HG03025 (cell line): ENCODE measurements around the gene SMIM29.
A peak's percentile ranks its signal among the peaks of the same experiment; 100 is the strongest.

Experiments
- ATAC-seq: cut with Tn5 transposase; IDR thresholded peaks from one replicate; pipeline ENCODE4 v1.9.1; 2021; ENCODE audit warnings: mild to moderate bottlenecking, moderate library complexity; ENCODE audit not compliant: unreplicated experiment, low FRiP score

SMIM29 gene

DNA sequence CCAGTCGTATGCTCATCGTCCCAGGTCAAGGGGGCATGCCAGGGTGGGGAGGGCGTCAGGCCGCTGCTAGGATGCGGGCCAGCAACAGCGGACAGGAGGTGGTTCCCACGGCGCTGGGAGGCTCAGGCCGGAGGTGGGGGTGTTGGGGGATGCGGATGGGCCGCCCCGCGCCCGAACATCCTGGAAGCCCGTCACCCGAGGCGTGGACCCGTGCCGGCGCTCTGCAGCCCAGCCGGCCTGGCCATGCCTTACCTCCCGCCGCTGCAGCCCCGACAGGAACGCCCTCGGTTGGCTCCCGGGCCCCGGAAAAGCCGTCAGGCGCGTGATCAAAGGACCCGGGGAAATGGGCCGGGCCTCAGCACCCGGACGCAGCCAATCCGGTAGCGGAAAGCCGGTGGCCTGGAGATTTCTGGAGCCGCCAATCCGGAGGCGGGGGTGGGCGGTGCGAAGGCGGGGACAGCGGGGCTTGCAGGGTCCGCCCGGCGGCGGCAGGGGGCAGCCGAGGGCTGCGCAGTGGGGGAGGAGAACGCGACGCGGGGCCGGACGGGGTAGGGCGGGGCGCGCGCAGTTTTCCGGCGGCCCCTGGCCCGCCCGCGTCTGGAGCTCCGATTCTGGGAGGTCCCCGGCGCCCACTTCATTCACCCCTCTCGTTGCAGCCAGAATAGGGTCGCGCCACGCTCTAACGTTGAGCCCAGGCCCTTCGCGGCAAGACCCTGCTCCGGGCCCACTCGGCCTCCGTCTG lies at the start of gene SMIM29:
TSS of gene SMIM29 (minus strand) at position 280 of the 742 bp plus-strand sequence. CDS start 1,215 bp downstream, outside the sequence.
- ATAC-seq = peak; percentile 71

DNA sequence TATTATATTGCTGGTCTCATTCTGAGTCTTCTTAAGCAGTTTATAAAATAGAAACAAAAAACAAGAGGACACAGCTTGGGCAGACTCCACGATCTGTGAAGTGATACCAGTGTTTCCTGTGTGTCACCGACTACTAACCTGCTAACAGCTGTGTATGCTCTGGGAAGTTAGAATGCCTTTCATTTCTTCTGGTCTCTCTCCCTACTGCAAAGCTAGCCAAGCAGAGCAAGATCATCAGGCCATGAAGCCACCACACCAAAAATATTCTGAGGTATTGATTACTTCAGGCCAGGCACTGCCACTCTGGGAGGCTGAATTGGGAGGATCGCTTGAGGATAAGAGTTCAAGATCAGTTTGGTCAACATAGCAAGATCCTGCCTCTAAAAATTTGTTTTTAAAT lies 46.9 kb upstream of the SMIM29 start:
- no peak for ATAC-seq

DNA sequence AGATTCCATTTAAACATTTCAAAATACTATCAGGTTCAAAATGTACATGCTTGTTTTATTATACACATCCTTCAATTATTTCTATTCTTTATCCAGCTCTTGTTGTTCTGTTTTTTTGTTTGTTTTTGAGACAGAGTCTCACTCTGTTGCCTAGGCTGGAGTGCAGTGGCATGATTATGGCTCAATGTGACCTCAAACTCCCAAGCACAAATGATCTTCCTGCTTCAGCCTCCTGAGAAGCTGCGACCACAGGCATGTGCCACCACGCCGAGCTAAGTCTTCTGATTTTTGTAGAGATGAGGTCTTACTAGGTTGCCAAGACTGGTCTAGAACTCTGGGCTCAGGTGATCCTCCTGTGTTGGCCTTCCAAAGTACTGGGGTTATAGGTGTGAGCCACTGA lies 44.1 kb upstream of the SMIM29 start:
- no peak for ATAC-seq

DNA sequence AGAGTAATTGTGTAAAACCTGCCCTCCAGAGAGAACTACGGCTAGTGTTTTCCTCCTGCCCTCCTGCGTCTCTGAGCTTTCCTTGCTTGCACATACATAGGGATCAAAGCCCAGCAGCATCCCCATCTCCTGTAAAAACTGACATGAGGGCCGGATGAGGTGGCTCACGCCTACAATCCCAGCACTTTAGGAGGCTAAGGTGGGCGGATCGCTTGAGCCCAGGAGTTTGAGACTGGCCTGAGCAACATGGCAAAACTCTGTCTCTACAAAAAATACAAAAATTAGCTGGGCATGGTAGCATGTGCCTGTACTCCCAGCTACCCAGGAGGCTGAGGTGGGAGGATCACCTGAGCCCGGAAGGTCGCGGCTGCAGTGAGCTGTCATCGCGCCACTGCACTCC lies 40.3 kb upstream of the SMIM29 start:
- no peak for ATAC-seq

DNA sequence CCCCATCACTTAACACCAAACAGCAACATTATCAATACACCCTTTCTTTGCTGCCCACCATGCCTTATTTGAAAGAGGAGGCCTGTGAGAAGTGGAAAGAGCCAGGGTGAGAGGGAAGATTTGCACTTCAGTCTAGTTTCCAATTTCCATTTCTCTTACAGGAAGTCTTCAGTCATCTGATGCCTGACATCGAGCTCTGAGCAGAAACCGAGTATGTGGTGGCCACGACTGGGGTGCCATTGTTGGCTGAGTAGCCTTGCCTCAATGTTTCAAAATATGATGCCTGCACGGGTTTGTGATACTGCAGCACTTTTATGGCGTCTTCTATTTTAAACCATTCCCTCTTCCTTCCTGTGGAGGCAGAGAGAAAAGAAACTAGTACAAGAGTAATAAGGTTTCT lies 39.8 kb upstream of the SMIM29 start:
- no peak for ATAC-seq

DNA sequence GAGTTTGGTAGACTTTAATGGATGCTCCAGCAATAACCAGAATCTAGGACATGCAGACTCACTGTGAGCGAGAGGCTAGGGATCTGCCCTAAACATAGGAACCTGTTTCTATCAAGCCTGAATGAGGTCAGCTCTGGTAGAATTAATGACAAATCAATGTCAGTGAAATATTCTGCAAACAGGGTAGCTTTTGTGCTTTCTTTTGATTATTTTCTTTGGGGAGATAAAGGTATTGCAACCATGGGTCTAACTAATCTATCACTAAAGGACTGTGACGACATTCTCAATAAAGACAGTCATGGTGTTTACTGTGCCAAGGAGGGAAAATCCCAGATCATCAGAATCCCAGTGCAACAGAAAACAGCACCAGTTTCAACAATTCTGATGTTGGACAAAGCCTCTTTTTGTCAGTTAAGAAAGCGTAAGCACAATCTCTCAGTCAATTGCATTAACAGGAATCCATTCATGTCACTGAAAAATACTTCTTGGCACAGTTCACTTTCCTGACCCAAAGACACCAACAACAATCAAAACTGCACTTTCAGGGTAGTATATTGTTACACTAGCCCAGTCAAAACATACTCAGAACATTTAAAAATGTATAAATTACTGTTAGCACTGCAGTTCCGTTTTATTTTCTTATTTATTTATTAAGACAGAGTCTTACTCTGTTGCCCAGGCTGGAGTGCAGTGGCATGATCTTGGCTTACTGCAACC lies 36.8 kb upstream of the SMIM29 start:
- no peak for ATAC-seq

DNA sequence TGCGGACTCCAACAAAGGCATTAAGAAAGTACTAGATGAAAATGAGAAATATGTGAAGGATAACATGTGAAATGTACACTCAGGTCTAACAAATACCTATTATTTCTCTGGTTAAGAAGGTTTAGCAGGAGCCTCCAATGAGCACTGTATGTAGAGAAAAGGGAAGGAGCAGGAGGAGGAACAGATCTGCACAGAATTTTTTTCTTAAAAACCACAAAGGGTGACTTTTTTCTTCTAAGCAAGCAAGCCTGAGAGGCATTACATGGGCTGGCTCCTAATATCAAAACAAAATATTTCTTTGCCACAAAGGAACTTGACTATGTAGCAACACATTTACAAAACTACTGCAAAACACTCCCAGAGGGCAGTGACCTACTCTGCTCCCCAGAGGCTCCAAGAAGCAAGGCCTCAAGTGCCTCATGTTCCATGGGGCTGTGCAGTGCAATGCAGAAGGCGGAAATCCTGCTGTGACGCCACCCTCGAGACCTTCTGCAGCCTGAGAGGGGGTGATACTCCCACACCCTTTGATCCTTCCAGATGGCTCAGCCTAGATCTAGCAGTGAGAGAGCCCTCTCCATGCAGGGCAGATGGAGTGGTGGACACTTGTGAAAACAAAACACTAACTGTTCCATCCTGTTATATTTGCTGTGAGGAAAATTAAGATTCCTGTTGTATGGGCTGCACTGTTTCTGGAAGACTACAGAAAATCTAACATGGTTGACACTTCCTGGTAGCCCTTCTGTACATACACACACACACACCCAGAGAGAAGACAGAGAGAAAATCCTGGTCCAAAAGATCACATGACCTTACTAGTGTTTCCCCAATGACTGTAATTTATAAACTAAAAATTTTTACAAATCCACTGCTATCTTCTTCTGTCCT lies 36.0 kb upstream of the SMIM29 start:
- no peak for ATAC-seq

DNA sequence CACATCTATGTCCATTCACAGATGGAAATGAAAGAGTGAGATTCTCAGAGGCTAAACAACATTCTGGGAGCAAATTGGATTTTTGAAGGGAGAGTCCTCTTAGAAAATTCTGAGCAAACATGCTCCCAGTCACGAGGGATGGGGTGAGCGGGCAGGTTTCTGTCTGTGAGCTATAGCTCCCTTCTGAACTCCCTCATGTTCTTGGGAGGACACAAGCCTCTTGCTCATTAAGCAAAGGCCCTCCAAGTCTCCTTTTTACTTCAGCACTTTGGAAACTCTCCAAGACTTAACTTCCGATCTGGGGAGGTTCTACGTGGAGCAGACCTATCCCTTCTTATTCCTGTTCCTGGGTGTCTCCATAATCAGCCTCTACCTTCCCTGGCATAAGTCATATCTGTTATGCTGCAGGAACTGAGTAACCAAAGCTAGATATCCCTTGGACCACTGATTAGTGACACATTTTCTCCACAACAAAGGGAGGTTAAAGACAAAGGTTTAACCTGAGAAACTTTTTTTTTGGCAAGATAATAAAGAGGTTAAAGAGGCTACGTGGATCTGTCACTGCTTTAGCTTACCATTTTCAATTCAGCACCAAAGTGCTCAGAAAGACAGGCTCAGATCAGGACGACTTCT lies 33.0 kb upstream of the SMIM29 start:
- no peak for ATAC-seq

DNA sequence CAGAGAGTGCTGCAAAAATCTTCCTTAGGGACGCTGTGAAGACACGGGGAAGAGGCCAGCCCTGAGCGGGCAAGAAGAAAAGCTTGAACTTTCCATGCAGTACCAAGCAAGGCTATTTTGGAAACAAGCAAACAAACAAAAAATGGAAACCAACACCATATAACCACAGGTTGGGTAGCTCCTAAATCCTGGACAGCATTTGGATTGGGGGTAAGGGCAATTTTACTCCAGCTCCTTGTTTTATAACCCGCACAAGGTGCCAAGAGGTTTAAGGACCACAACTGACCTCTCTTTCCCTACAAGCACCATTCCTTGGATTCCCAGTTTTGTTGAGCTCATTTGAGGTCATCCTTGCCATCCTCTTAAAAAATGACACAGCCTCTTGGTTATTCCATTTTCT lies 31.4 kb upstream of the SMIM29 start:
- no peak for ATAC-seq

DNA sequence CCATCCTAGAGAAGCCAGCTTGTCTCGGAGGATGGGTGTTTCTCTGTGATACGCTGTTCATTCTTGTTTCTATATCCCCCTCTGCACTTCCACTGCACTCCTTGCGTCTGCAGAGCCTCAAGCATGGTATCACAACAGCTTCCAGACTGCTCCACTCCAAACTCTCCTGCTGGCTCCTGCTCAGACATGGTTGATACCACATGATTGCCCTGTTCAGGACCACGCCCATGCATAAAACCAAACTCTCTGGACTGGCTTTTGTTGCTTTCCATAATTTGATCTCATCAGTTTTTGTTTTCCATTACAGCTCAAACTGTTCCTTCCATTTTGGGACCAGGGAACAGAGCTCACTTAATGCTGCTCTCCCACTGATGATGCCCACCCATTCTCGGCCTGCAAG lies 30.0 kb upstream of the SMIM29 start:
- no peak for ATAC-seq

DNA sequence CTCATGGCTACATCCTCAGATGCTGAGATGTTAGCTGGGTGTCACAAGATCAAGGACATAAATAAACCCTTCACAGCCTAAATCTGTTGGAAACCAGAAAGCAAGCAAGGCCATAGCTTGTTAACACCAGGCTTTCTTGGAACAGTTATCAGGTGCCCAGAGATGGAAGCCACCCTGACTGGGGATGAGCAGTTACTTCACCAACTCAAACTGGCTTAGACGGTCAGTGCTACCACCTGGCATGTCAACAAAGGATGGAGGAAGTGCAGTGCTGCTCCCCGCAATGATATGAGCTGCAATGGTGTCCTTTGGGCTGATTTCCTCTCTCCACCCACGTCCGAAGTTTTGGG lies 28.9 kb upstream of the SMIM29 start:
- ATAC-seq = no peak

DNA sequence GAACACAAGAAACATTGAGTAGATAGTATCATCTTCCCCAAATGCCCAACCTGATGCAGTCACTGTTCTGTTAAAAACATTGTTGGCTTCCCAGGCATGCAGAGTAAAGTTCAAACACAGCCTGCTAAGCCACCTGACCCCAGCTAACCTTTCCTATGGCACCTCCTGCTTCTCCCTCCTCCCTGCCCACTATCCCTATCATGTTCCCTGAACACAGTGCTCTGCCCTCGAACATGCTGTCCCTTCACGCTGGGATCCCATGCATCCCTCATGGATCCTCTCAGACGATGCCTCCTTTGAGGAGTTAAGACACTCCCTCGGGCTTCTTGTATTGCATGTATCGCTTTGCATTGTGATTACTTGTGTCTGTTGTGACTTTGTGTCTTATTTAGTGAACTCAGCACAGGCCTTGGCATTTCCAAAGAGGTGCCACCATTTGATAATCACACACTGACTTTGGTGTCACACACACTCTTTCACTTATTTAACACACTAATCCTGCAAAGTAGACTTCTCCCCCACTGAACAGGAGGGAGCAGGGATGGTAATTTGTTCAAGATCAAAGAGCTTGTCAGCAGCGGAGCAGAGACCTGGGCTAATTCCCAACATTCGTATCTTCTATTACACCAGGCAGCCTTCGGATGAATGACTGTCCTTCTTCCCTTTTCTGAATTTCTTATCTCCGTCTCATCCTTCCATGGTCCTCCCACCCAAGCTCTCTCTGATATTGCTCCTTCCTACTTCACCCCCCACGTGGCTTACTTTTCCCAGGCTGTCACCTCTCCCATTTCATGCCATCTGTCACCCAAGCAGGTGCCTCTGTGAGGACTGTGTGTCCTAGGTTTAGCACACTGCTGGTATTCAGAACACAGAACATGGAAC lies 28.3 kb upstream of the SMIM29 start:
- ATAC-seq = no peak

DNA sequence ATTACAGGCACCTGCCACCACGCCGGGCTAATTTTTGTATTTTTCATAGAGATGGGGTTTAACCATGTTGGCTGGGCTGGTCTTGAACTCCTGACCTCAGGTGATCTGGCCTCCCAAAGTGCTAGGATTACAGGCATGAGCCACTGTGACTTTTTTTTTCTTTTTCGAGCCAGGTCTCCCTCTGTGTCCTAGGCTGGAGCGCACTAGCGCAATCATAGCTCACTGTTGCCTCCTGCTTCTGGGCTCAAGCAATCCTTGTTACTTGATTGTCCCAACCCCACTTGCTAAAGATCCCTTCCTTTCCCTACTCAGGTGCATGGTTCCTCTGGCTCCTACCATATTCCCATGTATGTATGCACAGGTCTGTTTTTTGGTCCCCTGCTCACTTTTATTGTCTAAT lies 27.4 kb upstream of the SMIM29 start:
- no peak for ATAC-seq

DNA sequence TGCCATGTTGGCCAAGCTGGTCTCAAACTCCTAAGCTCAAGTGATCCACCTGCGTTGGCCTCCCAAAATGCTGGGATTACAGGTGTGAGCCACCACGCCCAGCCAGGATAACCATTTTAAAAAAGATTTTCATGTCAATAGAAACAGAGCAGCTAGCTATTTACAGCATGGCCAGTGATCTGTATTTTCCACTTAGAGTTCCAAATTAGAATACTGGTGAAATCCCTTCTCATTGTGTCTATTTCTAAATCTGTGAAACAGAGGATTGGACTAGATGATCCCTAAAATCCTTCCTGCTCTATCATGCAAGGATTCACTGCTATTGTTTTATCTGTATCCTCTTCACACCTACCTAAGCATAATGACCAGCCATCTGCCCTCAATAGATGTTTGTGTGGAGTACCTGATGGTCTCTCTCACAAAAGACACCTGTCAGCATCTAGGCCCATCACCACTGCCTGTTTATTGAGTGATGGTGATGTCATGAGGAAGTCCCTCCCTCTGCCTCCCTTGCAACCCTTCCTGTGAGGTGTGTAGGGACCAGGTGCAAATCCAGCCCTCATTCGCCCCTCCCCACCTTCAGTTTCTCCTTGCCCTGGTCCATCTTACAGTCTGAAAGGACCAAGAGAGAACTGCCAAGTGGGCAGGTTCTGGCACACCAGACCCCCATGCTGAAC lies 26.5 kb upstream of the SMIM29 start:
- no peak for ATAC-seq

DNA sequence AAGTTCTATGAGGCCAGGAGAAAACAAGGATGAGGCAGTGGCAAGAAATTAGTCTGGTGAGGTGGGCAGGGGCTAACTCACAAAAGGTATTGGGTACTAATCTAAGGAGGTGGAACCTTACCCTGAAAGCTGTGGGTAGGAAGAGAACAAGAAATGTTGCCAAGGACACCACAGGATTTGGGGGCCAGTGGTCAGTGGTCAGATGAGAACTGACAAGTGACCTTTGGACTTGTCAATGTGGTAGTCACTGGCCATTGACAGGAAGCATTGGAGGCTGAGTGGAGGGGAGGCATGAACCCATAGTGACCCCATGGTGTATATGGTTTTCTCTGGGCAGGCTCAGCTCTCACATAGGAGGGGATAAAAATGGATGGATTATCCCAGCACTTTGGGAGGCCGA lies 25.3 kb upstream of the SMIM29 start:
- ATAC-seq = no peak

DNA sequence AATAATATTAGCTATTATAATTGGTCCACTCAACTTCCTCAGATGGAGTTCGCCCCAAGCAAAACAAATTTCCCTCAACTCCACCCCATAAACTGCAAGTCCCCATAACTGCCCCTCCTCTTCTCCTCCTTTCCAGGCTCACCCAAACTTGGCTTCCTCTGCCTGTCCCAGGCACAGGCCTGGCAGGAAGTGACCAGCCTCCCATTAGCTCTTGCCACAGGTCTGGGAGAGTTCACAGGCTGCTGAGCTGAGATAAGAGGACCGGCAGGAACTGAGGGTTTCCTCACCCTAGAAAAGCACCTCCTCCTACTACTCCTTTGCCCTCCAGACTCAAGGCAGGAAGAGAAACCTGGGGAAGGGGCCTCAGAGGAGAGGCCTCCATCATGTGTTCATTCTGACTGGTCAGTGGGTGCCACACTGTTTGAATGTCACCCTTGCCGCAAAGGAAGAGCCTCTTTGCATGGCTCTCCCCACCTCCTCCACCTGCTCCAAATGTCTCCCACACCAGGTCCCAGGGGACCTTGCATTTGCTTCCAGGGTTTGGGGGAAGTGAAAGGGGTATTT lies 24.5 kb upstream of the SMIM29 start:
- no peak for ATAC-seq

DNA sequence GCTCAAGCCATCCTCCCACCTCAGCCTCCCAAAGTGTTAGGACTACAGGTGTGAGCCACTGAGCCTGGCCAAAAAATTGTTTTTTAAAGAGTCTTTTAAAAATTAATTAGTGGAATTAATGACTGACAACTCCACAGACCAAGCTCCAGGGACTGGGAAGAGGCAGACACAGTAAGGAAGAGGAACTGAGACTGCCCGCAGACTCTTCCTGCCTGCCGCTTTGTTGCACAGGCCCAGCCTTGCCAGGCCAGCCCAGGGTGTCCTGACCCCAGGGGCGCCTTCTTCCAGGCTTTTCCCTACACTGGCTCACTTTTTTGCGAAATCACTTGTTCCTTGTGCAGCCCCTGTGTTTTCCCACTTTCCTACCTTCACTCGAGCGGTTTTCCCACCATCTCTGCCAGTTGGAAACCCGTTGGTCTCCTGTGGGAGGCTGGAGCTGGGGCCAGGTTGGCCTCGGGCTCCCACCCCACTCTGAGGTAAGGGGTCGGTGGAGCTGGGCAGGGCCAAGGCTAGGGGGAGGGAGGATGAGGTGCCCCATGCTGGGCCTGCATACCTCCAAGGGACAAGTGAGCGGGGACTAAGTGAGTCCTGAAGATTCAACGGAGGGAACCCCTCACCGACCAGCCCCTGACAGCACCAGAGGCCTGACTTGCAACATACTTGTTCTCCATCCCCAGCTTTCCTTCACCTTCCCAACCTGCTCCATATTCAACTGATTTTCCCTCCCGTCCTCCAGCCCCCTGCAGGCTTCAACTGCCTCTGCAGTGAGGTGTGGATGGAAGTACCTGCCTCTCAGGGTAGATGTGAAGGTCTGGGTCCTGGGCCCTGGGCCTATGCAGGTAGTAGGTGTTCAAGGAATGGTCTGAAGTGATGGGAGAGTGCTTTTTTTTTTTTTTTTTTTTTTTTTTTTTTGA lies 23.5 kb upstream of the SMIM29 start:
- no peak for ATAC-seq
